ENCODE data around the gene SH2B2. TPM values are rescaled to one million over a fixed set of nuclear protein-coding genes. Genes with fewer than 3 reads are reported as not detected.

SH2B2 gene
- total RNA-seq, 1 donor from 2014 or later: 17.0 TPM

DNA sequence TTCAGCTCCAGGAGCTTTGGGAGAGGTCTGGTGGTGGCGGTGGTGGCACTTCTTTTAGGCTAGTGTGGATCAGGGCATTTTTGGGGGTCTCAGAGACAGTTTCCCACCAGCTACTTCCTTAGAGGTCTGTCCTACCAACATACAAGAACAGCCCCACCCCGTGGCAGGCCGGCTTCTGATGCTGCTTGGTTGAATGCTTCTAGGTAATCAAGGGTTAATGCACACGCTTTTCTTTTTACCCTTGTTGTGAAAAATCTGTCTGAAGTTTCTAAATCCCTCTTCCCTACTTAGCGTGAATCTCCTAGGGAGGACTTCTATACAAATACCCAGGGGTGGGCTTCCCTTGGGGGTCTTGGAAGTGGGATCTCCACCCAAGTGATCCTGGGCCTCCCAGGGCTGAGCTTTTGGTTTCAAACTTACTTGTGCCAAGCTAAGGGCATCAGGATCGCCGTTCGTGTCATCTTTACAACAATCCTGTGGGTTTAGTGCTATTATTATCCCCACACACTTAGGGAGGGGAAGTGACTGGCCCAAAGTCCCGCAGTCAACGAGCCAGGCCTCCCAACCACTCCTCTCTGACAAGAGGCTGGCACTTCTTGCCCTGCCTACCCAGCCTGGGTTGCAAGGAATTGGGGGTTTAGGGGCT is 1.7 kb downstream of the SH2B2 start:
- H3K27me3 ChIP-seq (ENCODE audit: low read depth): no peaks in the 10 kb centered on the region
- DNase-seq: no peak
- H3K4me1 ChIP-seq: peaks cover 34% of the 10 kb centered on the region
- no peaks in the 10 kb centered on the region for H3K9me3 ChIP-seq
- no peak for ATAC-seq
- no peak overlapping the region for H3K27ac ChIP-seq
- TF ChIP-seq, protein P1, sequence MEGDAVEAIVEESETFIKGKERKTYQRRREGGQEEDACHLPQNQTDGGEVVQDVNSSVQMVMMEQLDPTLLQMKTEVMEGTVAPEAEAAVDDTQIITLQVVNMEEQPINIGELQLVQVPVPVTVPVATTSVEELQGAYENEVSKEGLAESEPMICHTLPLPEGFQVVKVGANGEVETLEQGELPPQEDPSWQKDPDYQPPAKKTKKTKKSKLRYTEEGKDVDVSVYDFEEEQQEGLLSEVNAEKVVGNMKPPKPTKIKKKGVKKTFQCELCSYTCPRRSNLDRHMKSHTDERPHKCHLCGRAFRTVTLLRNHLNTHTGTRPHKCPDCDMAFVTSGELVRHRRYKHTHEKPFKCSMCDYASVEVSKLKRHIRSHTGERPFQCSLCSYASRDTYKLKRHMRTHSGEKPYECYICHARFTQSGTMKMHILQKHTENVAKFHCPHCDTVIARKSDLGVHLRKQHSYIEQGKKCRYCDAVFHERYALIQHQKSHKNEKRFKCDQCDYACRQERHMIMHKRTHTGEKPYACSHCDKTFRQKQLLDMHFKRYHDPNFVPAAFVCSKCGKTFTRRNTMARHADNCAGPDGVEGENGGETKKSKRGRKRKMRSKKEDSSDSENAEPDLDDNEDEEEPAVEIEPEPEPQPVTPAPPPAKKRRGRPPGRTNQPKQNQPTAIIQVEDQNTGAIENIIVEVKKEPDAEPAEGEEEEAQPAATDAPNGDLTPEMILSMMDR (IDR thresholded peaks at IDR 0.05): no peak
- intact Hi-C loops (cut with DNase I): no loop called here
- no peaks in the 10 kb centered on the region for H3K36me3 ChIP-seq
- H3K4me3 ChIP-seq: peak overlapping the region; percentile 81

DNA sequence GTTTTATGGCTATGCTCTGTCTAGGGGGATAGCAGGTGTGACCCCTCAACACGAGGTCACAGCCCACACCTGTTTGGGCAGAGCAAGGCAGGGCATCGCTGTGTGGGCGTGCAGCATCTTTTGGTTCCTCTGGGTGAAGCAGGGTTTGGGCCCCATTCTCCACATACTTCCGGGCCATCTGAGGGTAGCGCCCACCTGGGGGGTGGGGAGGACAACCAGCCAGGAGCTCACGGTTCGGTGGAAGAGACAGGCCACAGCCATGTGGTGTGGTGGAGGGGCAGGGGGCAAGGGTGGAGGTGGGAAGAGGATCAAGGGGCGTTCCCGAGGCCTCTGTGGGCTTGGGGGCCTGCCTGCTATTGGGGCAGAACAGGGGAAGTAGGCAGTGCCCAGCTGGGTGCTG is 2.4 kb downstream of the SH2B2 start:
- intact Hi-C loops (cut with DNase I): no loop called here
- Histone ChIP-seq H3K9me3 (no peaks in the 10 kb centered on the region), H3K36me3 (no peaks in the 10 kb centered on the region), H3K4me3 (no peak overlapping the region), H3K27me3 (ENCODE audit: low read depth) (no peaks in the 10 kb centered on the region), H3K27ac (no peak overlapping the region), H3K4me1 (peaks cover 34% of the 10 kb centered on the region)
- DNase-seq: no peak
- TF ChIP-seq, protein P1 (IDR thresholded peaks at IDR 0.05): no peak
- no peak for ATAC-seq

DNA sequence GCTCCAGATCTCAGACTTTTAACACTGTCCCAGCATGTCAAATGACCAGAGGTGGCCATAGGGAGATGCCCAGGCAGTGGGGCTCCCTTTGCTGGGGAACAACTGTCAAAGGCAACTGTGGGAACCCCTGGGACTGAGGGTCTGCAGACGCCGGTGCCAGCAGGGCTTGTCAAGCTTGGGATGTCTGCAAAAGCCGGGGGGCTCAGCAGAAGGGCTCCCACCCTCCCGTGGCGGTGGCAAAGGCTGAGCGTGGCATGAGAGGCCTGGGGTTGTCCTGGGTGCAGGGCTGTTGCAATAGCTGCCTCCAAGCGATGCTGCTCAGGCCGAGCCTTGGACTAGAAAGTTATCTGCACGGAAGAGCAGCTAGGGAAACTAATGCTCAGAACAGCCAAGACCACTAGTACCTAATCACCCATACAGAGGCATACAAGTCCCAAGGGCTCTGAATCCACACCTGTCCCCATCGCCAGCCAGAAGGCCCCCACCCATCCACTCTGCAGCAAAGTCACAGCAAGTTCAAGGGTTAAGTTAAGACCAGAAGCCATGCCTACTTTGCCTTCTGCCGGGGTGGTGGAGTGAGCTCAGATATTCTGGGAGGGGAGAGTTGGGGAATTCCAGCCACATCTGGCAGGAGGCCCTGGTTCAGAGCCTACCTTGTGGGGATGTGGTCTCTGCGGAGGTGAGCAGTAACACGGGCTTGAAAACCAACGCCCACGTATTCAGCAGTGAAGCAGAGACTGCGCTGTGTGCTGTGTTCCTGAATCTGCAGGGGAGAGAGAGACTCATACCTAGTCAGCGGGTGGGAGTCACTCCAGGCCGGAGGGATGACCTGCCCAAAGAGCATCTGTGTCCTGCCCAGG is 4.6 kb downstream of the SH2B2 start:
- Histone ChIP-seq H3K4me3 (no peak overlapping the region), H3K27ac (no peak overlapping the region), H3K9me3 (no peaks in the 10 kb centered on the region), H3K4me1 (peaks cover 18% of the 10 kb centered on the region), H3K36me3 (no peaks in the 10 kb centered on the region), H3K27me3 (ENCODE audit: low read depth) (no peaks in the 10 kb centered on the region)
- intact Hi-C loops (cut with DNase I): no loop called here
- DNase-seq (no peak), ATAC-seq (no peak)
- TF ChIP-seq, protein P1 (IDR thresholded peaks at IDR 0.05): no peak

DNA sequence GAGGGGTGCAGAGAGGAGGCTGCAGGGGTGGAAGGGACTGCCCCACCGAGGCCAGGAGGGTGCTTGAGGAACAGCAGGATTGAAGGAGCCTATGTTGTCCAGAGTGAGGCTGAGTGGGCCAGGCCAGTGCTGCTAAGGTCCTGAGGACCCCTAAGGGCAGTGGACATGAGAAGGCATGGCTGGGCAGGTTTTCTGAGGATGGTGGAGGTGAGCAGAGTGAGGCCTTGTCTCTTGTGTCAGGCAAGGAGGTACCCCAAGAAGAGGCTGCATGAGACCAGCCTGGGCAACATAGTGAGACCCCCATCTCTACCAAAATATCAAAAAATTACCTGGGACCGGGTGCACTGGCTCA is 5.2 kb downstream of the SH2B2 start:
- Histone ChIP-seq H3K27ac (no peak overlapping the region), H3K4me3 (no peak overlapping the region), H3K9me3 (no peaks in the 10 kb centered on the region), H3K4me1 (peaks cover 18% of the 10 kb centered on the region), H3K27me3 (ENCODE audit: low read depth) (no peaks in the 10 kb centered on the region), H3K36me3 (no peaks in the 10 kb centered on the region)
- DNase-seq (no peak), ATAC-seq (no peak)
- intact Hi-C loops (cut with DNase I): no loop called here
- TF ChIP-seq, protein P1 (IDR thresholded peaks at IDR 0.05): no peak

DNA sequence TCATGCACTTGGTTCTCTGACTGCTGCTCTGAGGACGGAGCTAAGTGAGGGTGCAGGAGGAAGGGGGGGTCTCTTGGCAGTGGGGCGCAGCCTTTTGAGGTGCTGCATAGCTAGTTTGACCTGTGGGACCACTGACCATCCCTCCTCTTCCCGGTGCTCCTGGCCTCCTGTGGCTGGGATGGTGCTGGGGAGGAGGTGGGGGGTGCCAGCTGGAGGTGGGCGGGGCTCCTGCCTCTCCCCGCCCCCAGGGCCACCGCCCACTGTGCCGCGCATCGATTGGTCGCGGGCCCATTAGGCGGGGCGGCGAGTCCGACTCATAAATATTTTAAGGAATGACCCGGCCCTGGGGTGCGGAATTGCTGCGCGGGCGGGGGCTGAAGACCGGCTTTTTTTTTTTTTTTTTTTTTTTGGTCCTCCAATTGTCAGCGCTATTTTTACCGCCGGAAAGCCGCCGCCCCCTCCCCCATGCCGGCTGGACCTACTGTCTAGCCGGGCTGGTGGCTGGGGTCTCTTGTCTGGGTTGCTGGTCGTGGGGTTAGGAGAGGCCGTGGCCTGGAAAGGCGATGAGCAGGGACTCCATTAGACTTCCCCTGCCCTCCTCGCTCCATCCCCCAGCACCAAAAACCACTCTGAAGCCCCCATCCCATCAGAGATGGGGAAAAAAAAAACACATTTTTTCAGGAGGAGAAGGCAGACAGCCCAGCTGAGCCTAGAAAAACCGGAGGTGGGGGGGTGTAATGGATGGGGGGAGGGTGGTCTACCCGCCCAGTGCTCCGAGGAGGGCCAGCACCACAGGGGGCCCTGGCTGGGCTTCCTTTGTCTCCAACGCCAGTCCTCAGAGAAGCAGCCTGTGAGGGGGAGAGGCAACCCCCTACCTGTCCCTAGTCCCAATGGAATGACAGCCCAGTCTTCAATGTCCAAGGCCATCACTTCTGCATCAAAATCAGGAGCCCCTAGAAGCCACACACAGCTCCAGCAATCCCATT is 6.4 kb downstream of the SH2B2 start:
- no peak for ATAC-seq
- Histone ChIP-seq H3K4me1 (peaks cover 13% of the 10 kb centered on the region), H3K27me3 (ENCODE audit: low read depth) (no peaks in the 10 kb centered on the region), H3K36me3 (no peaks in the 10 kb centered on the region), H3K27ac (no peak overlapping the region), H3K9me3 (no peaks in the 10 kb centered on the region), H3K4me3 (no peak overlapping the region)
- intact Hi-C loops (cut with DNase I): no loop called here
- no peak for DNase-seq
- TF ChIP-seq, protein P1 (IDR thresholded peaks at IDR 0.05): no peak
